GM21786 (cell line): ENCODE data around the gene COQ3.
"Not testable (repeated sequence)": the region's sequence is repeated elsewhere in the genome, so short reads cannot be mapped to it uniquely, and the experiment has no call there.

ENCODE experiments used
- ATAC-seq: cut with Tn5 transposase; IDR thresholded peaks from one replicate; pipeline ENCODE4 v1.9.1; 2021; ENCODE audit not compliant: unreplicated experiment

The COQ3 gene

GRCh38 chr6:99390896-99391295, 3.1 kb downstream of the COQ3 start:
- ATAC-seq, result no peak

GRCh38 chr6:99384507-99384906, 9.5 kb downstream of the COQ3 start:
- ATAC-seq, result no peak

- ATAC-seq, result no peak
These were observed 15.4 kb downstream of the COQ3 start for GRCh38 chr6:99378636-99379035.

GRCh38 chr6:99369533-99369932, 24.5 kb downstream of the COQ3 start:
- ATAC-seq, result no peak

- ATAC-seq, result no peak
These were observed 27.1 kb downstream of the COQ3 start for GRCh38 chr6:99366852-99367251.

GRCh38 chr6:99364026-99364425, 30.0 kb downstream of the COQ3 start:
- ATAC-seq, result peak; percentile 89

- no peak for ATAC-seq
These were observed 31.2 kb downstream of the COQ3 start for GRCh38 chr6:99362678-99363268.

- ATAC-seq, result no peak
These were observed 34.2 kb downstream of the COQ3 start for GRCh38 chr6:99359800-99360199.

- no peak for ATAC-seq
These were observed 37.4 kb downstream of the COQ3 start for GRCh38 chr6:99356641-99357040.

- no peak for ATAC-seq
These were observed 39.0 kb downstream of the COQ3 start for GRCh38 chr6:99354983-99355382.

GRCh38 chr6:99353126-99353525, 40.9 kb downstream of the COQ3 start:
- no peak for ATAC-seq

GRCh38 chr6:99350573-99350972, 43.4 kb downstream of the COQ3 start:
- ATAC-seq, result no peak

- ATAC-seq, result peak; percentile 51
These were observed 44.5 kb downstream of the COQ3 start, which contains the start of gene FAXC for GRCh38 chr6:99349171-99350141. FAXC (minus strand) TSS chr6:99349674; CDS start chr6:99349372, 302 bp downstream.

GRCh38 chr6:99348288-99349170, 45.5 kb downstream of the COQ3 start:
- ATAC-seq, result no peak

- no peak for ATAC-seq
These were observed 46.2 kb downstream of the COQ3 start for GRCh38 chr6:99347804-99348203.

GRCh38 chr6:99346595-99346994, 47.4 kb downstream of the COQ3 start:
- ATAC-seq, result no peak

GRCh38 chr6:99345164-99345563, 48.8 kb downstream of the COQ3 start:
- ATAC-seq, result no peak

- ATAC-seq, result no peak
These were observed 49.7 kb downstream of the COQ3 start for GRCh38 chr6:99344289-99344688.

GRCh38 chr6:99341862-99342455, 52.0 kb downstream of the COQ3 start:
- ATAC-seq, result peak; percentile 59

- ATAC-seq, result no peak
These were observed 55.8 kb downstream of the COQ3 start for GRCh38 chr6:99338188-99338587.

- not testable (repeated sequence) for ATAC-seq
These were observed 58.7 kb downstream of the COQ3 start for GRCh38 chr6:99335298-99335697.
